HepG2 (cell line): Measurements from ENCODE around the gene GPC2. TPM values are rescaled to one million over a fixed set of nuclear protein-coding genes. Genes with fewer than 3 reads are reported as not detected.

Experiments
- ARID2 ChIP-seq: sonication (generic); formaldehyde crosslinking; IDR thresholded peaks from 2 replicates; pipeline ENCODE4 v1.8.1; 2022; ENCODE audit warnings: mild to moderate bottlenecking, missing genetic modification reagents, borderline replicate concordance
- ARNT ChIP-seq: fragments of 450-650 bp; IDR thresholded peaks from 2 replicates; pipeline ENCODE4 v1.6.1; 2017
- ATF6 ChIP-seq: sonication (generic); formaldehyde crosslinking; conservative IDR thresholded peaks from 2 replicates; pipeline ENCODE4 v1.4.0; 2020; ENCODE audit warnings: missing genetic modification reagents
- BORCS8-MEF2B ChIP-seq: sonication (generic); formaldehyde crosslinking; IDR thresholded peaks from 2 replicates; pipeline ENCODE4 v1.8.0; 2022; ENCODE audit warnings: mild to moderate bottlenecking, missing genetic modification reagents
- FOXP1 ChIP-seq, 2 experiments: fragments of 450-650 bp in 1 of 2; IDR thresholded peaks; 2 replicates each; pipeline ENCODE4 v1.6.1; 2017 to 2018; ENCODE audit warnings: antibody characterized with exemption in 1 of 2
- GZF1 ChIP-seq: sonication (generic); formaldehyde crosslinking; IDR thresholded peaks from 2 replicates; pipeline ENCODE4 v1.5.1; 2020; ENCODE audit warnings: mild to moderate bottlenecking, missing genetic modification reagents
- HMG20B ChIP-seq: conservative IDR thresholded peaks from 2 replicates; pipeline ENCODE4 v1.6.1; 2016; ENCODE audit warnings: missing genetic modification reagents, missing compliant biosample characterization
- HNRNPL ChIP-seq: fragments of 200-400 bp; formaldehyde crosslinking; IDR thresholded peaks from 2 replicates; pipeline ENCODE4 v1.6.1; 2017; ENCODE audit warnings: mild to moderate bottlenecking, low read depth, low read length
- HOXA7 ChIP-seq: sonication (generic); formaldehyde crosslinking; IDR thresholded peaks from 2 replicates; pipeline ENCODE4 v1.8.1; 2022; ENCODE audit warnings: mild to moderate bottlenecking, missing genetic modification reagents, moderate library complexity
- KAT7 ChIP-seq: IDR thresholded peaks from 2 replicates; pipeline ENCODE4 v1.6.1; 2018; ENCODE audit warnings: borderline replicate concordance, missing compliant biosample characterization
- KAT8 ChIP-seq: IDR thresholded peaks from 2 replicates; pipeline ENCODE4 v1.6.1; 2016; ENCODE audit warnings: missing genetic modification reagents, missing compliant biosample characterization
- MNT ChIP-seq: fragments of 450-650 bp; IDR thresholded peaks from 2 replicates; pipeline ENCODE4 v1.6.1; 2016
- NFRKB ChIP-seq: fragments of 450-650 bp; IDR thresholded peaks from 2 replicates; pipeline ENCODE4 v1.6.1; 2017
- PRPF4 ChIP-seq: fragments of 200-400 bp; formaldehyde crosslinking; IDR thresholded peaks from 2 replicates; pipeline ENCODE4 v1.6.1; 2016; ENCODE audit warnings: low read length, low read depth; ENCODE audit not compliant: poor library complexity, severe bottlenecking
- RAD51 ChIP-seq: fragments of 450-650 bp; IDR thresholded peaks from 2 replicates; pipeline ENCODE4 v1.6.1; 2016; ENCODE audit warnings: borderline replicate concordance
- TRIM24 ChIP-seq: sonication (generic); formaldehyde crosslinking; IDR thresholded peaks from 2 replicates; pipeline ENCODE4 v1.8.0; 2022; ENCODE audit warnings: mild to moderate bottlenecking, missing genetic modification reagents
- YEATS2 ChIP-seq: sonication (generic); formaldehyde crosslinking; IDR thresholded peaks from 2 replicates; pipeline ENCODE4 v1.4.0; 2020; ENCODE audit warnings: missing genetic modification reagents, borderline replicate concordance
- ZBTB21 ChIP-seq: sonication (generic); formaldehyde crosslinking; IDR thresholded peaks from 2 replicates; pipeline ENCODE4 v1.4.0; 2020; ENCODE audit warnings: missing genetic modification reagents
- ZBTB46 ChIP-seq: sonication (generic); formaldehyde crosslinking; IDR thresholded peaks from 2 replicates; pipeline ENCODE4 v1.4.0; 2020; ENCODE audit warnings: mild to moderate bottlenecking, missing genetic modification reagents, borderline replicate concordance
- ZNF569 ChIP-seq: sonication (generic); formaldehyde crosslinking; IDR thresholded peaks from 2 replicates; pipeline ENCODE4 v1.5.0; 2020; ENCODE audit warnings: mild to moderate bottlenecking, missing genetic modification reagents, moderate library complexity, borderline replicate concordance
- ZNF7 ChIP-seq: IDR thresholded peaks from 2 replicates; pipeline ENCODE4 v1.6.1; 2016; ENCODE audit warnings: missing biosample characterization, missing genetic modification reagents
- ZNF792 ChIP-seq: IDR thresholded peaks from 2 replicates; pipeline ENCODE4 v1.6.1; 2016
- polyA plus RNA-seq, 8 experiments: library from polyadenylated mRNA; depleted of rRNA in 3 of 8; stranded (reverse) in 7 of 8; unstranded in 1 of 8; fragments of >200 nt; fragmentation: Illumina TruSeq in 4 of 8; extraction: Trizol in 4 of 8; gene quantifications; 2 replicates each; pipeline versions ENCODE4 v1.2.1 to v1.2.3, GENCODE V29; 2011 to 2016; ENCODE audit warnings: low read depth in 4 of 8, missing spikeins in 1 of 8, mixed read lengths in 1 of 8; ENCODE audit not compliant: insufficient read depth in 1 of 8
- total RNA-seq, 5 experiments: library from RNA; depleted of rRNA; stranded (reverse); fragments of >200 nt; fragmentation: Illumina TruSeq; extraction: Trizol; gene quantifications; 2 replicates each; pipeline ENCODE4 v1.2.3, GENCODE V29; 2016; ENCODE audit warnings: low read depth in 1 of 5

GPC2 gene
- total and polyA plus RNA-seq, 2 of the 13 experiments (the other 11 are each of a cell fraction or from before 2014, with no cell fraction given) = 0.64 to 0.78 TPM

GRCh38 chr7:100126931-100127865 is 50.0 kb downstream of the GPC2 start, which contains the start of gene MBLAC1 (continued):
- TF ChIP-seq GZF1 (no peak), HOXA7 (CRISPR knock-in tag) (no peak), BORCS8-MEF2B (CRISPR knock-in tag) (no peak), ARNT (no peak), ARID2 (CRISPR knock-in tag) (peak; percentile 78; the same call in 1 of the 2 replicates), TRIM24 (CRISPR knock-in tag) (no peak), NFRKB (0 out of 2 replicates have a peak, but pooled peaks have one; percentile 0), ZBTB21 (no peak), YEATS2 (CRISPR knock-in tag) (peak; percentile 59; the same call in 1 of the 2 replicates), ZNF792 (CRISPR knock-in tag) (peak; percentile 14; the same call in 1 of the 2 replicates), ZNF569 (CRISPR knock-in tag) (no peak), ZBTB46 (no peak), FOXP1 (IDR thresholded peaks at IDR 0.05) (no peak), FOXP1 (CRISPR knock-in tag; IDR thresholded peaks at IDR 0.05) (no peak), HNRNPL (peak; percentile 48; the same call in 1 of the 2 replicates), PRPF4 (no peak), HMG20B (CRISPR knock-in tag) (no peak), MNT (no peak), KAT7 (CRISPR knock-in tag) (no peak), ZNF7 (CRISPR knock-in tag) (no peak), ATF6 (CRISPR knock-in tag) (no peak), KAT8 (CRISPR knock-in tag) (no peak; the same call in 1 of the 2 replicates), RAD51 (no peak)
